BLaER1 treated with 17β-estradiol and CSF1 and Interleukin-3, amounts not matched to agents 10 nM and 100 nM (cell line): ENCODE measurements around the gene PRCD.
A peak's percentile ranks its signal among the peaks of the same experiment; 100 is the strongest.
"Not testable (repeated sequence)": the region's sequence is repeated elsewhere in the genome, so short reads cannot be mapped to it uniquely, and the experiment has no call there.

Experiments used
- H3K27ac ChIP-seq, 11 experiments: shearing (Covaris generic); formaldehyde crosslinking; 2 replicates each; pipeline ENCODE4 v1.8.1; 2022
- H3K27me3 ChIP-seq, 11 experiments: shearing (Covaris generic); formaldehyde crosslinking; 2 replicates each; pipeline ENCODE4 v1.8.1; 2022
- H3K36me3 ChIP-seq, 11 experiments: shearing (Covaris generic); formaldehyde crosslinking; 2 replicates each; pipeline ENCODE4 v1.8.1; 2022
- H3K4me1 ChIP-seq, 10 experiments: shearing (Covaris generic); formaldehyde crosslinking; 2 replicates each; pipeline ENCODE4 v1.8.1; 2022
- H3K4me2 ChIP-seq, 11 experiments: shearing (Covaris generic); formaldehyde crosslinking; 2 replicates each; pipeline ENCODE4 v1.8.1; 2022
- H3K4me3 ChIP-seq, 10 experiments: shearing (Covaris generic); formaldehyde crosslinking; 2 replicates each; pipeline ENCODE4 v1.8.1; 2022
- H3K9ac ChIP-seq, 11 experiments: shearing (Covaris generic); formaldehyde crosslinking; 2 replicates each; pipeline ENCODE4 v1.8.1; 2022
- H3K9me3 ChIP-seq, 11 experiments: shearing (Covaris generic); formaldehyde crosslinking; replicated peaks in 1 of 11; 2 replicates each; pipeline ENCODE4 v1.8.1; 2022
- H4K20me1 ChIP-seq, 11 experiments: shearing (Covaris generic); formaldehyde crosslinking; 2 replicates each; pipeline ENCODE4 v1.8.1; 2022
- Cebpa-rat ChIP-seq, 11 experiments: shearing (Covaris generic); IDR thresholded peaks; 2 replicates each; pipeline ENCODE4 v1.8.1; 2022

Gene PRCD

GRCh38 chr17:76556765-76557367 is 17.0 kb downstream of the PRCD start:
- peaks cover 31 to 38% (median 34%) of the 10 kb centered on the region in 11 experiments for H4K20me1 ChIP-seq
- peaks cover 76 to 86% (median 77%) of the 10 kb centered on the region in 10 experiments for H3K4me1 ChIP-seq
- peak overlapping the region; percentile 77 to 97 (median 83) for H3K4me3 ChIP-seq
- peak overlapping the region; percentile 88 to 99 (median 95) for H3K9ac ChIP-seq
- H3K27ac ChIP-seq, result peak overlapping the region; percentile 87 to 99 (median 95)
- peak overlapping the region; percentile 78 to 96 (median 90) for H3K4me2 ChIP-seq
- peak in 3 of 11 experiments; percentile 10 to 27 (median 15); a peak in 4 of 22 replicates for TF ChIP-seq Cebpa-rat (IDR thresholded peaks at IDR 0.05)
- no peaks in the 10 kb centered on the region for H3K9me3 ChIP-seq
- H3K27me3 ChIP-seq, result no peaks in the 10 kb centered on the region
- peaks cover 12 to 34% (median 30%) of the 10 kb centered on the region in 11 experiments for H3K36me3 ChIP-seq

GRCh38 chr17:76557368-76558197 is 17.7 kb downstream of the PRCD start:
- H3K27ac ChIP-seq, result peak overlapping the region; percentile 87 to 99 (median 95)
- peak overlapping the region; percentile 77 to 97 (median 83) for H3K4me3 ChIP-seq
- no peak for TF ChIP-seq Cebpa-rat (IDR thresholded peaks at IDR 0.05)
- no peaks in the 10 kb centered on the region for H3K27me3 ChIP-seq
- peaks cover 37 to 46% (median 41%) of the 10 kb centered on the region in 11 experiments for H4K20me1 ChIP-seq
- peaks cover 72 to 84% (median 76%) of the 10 kb centered on the region in 10 experiments for H3K4me1 ChIP-seq
- peak overlapping the region; percentile 88 to 99 (median 95) for H3K9ac ChIP-seq
- peak overlapping the region; percentile 78 to 96 (median 90) for H3K4me2 ChIP-seq
- H3K9me3 ChIP-seq, result no peaks in the 10 kb centered on the region
- peaks cover 17 to 41% (median 36%) of the 10 kb centered on the region in 11 experiments for H3K36me3 ChIP-seq

GRCh38 chr17:76558198-76559095 is 18.6 kb downstream of the PRCD start:
- H3K4me3 ChIP-seq, result peak overlapping the region; percentile 77 to 97 (median 83)
- peaks cover 63 to 83% (median 77%) of the 10 kb centered on the region in 10 experiments for H3K4me1 ChIP-seq
- no peaks in the 10 kb centered on the region for H3K9me3 ChIP-seq
- H3K9ac ChIP-seq, result peak overlapping the region; percentile 88 to 99 (median 95)
- peaks cover 42 to 54% (median 50%) of the 10 kb centered on the region in 11 experiments for H4K20me1 ChIP-seq
- peak overlapping the region; percentile 87 to 99 (median 95) for H3K27ac ChIP-seq
- H3K4me2 ChIP-seq, result peak overlapping the region; percentile 78 to 96 (median 90)
- peaks cover 20 to 50% (median 44%) of the 10 kb centered on the region in 11 experiments for H3K36me3 ChIP-seq
- no peaks in the 10 kb centered on the region for H3K27me3 ChIP-seq
- no peak for TF ChIP-seq Cebpa-rat (IDR thresholded peaks at IDR 0.05)

DNA sequence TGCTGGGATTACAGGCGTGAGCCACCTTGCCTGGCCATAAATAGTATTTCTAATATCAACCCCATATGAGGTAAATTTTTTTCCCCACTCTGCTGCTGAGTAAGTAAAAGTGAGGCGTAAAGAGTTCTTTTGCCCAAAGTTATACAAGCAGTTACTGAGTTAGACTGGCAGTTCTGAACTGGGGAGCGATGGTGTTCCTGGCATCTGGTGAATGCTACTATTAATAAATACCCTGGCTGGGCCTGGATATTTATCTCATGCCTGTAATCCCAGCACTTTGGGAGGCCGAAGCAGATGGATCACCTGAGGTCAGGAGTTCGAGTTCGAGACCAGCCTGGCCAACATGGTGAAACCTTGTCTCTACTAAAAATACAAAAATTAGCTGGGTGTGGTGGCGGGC is 19.6 kb downstream of the PRCD start:
- Histone ChIP-seq H3K4me2 (peak overlapping the region; percentile 78 to 96 (median 90)), H3K27ac (peak overlapping the region in 8 of 11 experiments; percentile 6 to 99 (median 96); a peak in 12 of 22 replicates), H3K4me1 (peaks cover 53 to 75% (median 69%) of the 10 kb centered on the region in 10 experiments), H3K9ac (peak overlapping the region; percentile 88 to 99 (median 95); a peak in 21 of 22 replicates), H4K20me1 (peaks cover 49 to 64% (median 60%) of the 10 kb centered on the region in 11 experiments), H3K36me3 (peaks cover 22 to 60% (median 53%) of the 10 kb centered on the region in 11 experiments), H3K4me3 (peak overlapping the region in 9 of 10 experiments; percentile 77 to 97 (median 84); a peak in 18 of 20 replicates)
- not testable (repeated sequence) for H3K27me3 ChIP-seq, H3K9me3 ChIP-seq

GRCh38 chr17:76560036-76560876 is 20.4 kb downstream of the PRCD start:
- H3K27me3 ChIP-seq, result no peaks in the 10 kb centered on the region
- H3K36me3 ChIP-seq, result peaks cover 30 to 68% (median 61%) of the 10 kb centered on the region in 11 experiments
- peak overlapping the region in 6 of 11 experiments; percentile 6 to 99 (median 98); a peak in 9 of 22 replicates for H3K27ac ChIP-seq
- peak overlapping the region in 9 of 10 experiments; percentile 77 to 97 (median 84); a peak in 13 of 20 replicates for H3K4me3 ChIP-seq
- peak overlapping the region; percentile 78 to 96 (median 90) for H3K4me2 ChIP-seq
- H3K9ac ChIP-seq, result peak overlapping the region; percentile 36 to 99 (median 95); a peak in 21 of 22 replicates
- peaks cover 46 to 68% (median 63%) of the 10 kb centered on the region in 10 experiments for H3K4me1 ChIP-seq
- peaks cover 57 to 72% (median 68%) of the 10 kb centered on the region in 11 experiments for H4K20me1 ChIP-seq
- TF ChIP-seq Cebpa-rat (IDR thresholded peaks at IDR 0.05), result no peak
- no peaks in the 10 kb centered on the region for H3K9me3 ChIP-seq

DNA sequence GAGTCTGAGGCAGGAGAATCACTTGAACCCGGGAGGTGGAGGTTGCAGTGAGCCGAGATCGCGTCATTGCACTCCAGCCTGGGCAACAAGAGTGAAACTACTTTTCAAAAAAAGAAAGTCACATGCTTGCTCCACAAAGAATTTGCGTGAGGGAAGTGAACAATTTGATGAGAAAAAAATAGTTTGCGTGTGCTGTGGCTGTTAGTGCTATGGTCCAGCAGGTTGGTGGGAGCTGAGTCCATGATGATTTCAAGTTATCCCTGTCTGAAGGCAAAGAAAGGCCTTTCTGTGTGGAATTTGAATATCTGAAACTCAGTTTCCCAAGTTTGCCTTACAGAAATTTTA is 21.0 kb downstream of the PRCD start:
- Histone ChIP-seq H3K27ac (peak overlapping the region in 3 of 11 experiments; percentile 11 to 99 (median 97); a peak in 2 of 22 replicates), H3K36me3 (peaks cover 36 to 74% (median 67%) of the 10 kb centered on the region in 11 experiments), H3K9me3 (no peaks in the 10 kb centered on the region), H3K4me1 (peaks cover 46 to 69% (median 59%) of the 10 kb centered on the region in 10 experiments), H3K4me2 (peak overlapping the region; percentile 78 to 96 (median 90)), H3K27me3 (no peaks in the 10 kb centered on the region), H4K20me1 (peaks cover 63 to 78% (median 74%) of the 10 kb centered on the region in 11 experiments), H3K9ac (peak overlapping the region in 10 of 11 experiments; percentile 26 to 99 (median 94); a peak in 17 of 22 replicates), H3K4me3 (peak overlapping the region in 7 of 10 experiments; percentile 77 to 97 (median 86); a peak in 8 of 20 replicates)
- no peak for TF ChIP-seq Cebpa-rat (IDR thresholded peaks at IDR 0.05)

GRCh38 chr17:76561332-76561731 is 21.5 kb downstream of the PRCD start:
- H3K9me3 ChIP-seq, result no peaks in the 10 kb centered on the region
- peaks cover 41 to 79% (median 72%) of the 10 kb centered on the region in 11 experiments for H3K36me3 ChIP-seq
- peak overlapping the region in 2 of 11 experiments; percentile 11 to 99; a peak in 1 of 22 replicates for H3K27ac ChIP-seq
- peak overlapping the region in 10 of 11 experiments; percentile 13 to 99 (median 94); a peak in 12 of 22 replicates for H3K9ac ChIP-seq
- peaks cover 68 to 83% (median 79%) of the 10 kb centered on the region in 11 experiments for H4K20me1 ChIP-seq
- H3K4me3 ChIP-seq, result peak overlapping the region in 4 of 10 experiments; percentile 81 to 90 (median 86); a peak in 3 of 20 replicates
- H3K27me3 ChIP-seq, result no peaks in the 10 kb centered on the region
- H3K4me2 ChIP-seq, result peak overlapping the region; percentile 78 to 96 (median 90); a peak in 21 of 22 replicates
- H3K4me1 ChIP-seq, result peaks cover 47 to 69% (median 58%) of the 10 kb centered on the region in 10 experiments
- TF ChIP-seq Cebpa-rat (IDR thresholded peaks at IDR 0.05), result no peak
